Testis (tissue), 3 donors: ENCODE measurements around the gene AGA. TPM values are rescaled to one million over a fixed set of nuclear protein-coding genes. Genes with fewer than 3 reads are reported as not detected.

Source experiments
- DNase-seq: peaks from one replicate; pipeline ENCODE4 v3.0.0-alpha.2; 2019
- H3K27ac ChIP-seq, 2 donors: fragments of 200-600 bp; sonication (generic); one replicate each; pipeline ENCODE4 v1.5.1; 2019
- H3K27me3 ChIP-seq: fragments of 200-600 bp; sonication (generic); one replicate; pipeline ENCODE4 v1.5.1; 2019
- H3K36me3 ChIP-seq: fragments of 200-600 bp; sonication (generic); one replicate; pipeline ENCODE4 v1.5.1; 2017; ENCODE audit warnings: low read depth; ENCODE audit errors: missing control alignments
- H3K4me1 ChIP-seq: fragments of 200-600 bp; sonication (generic); one replicate; pipeline ENCODE4 v1.5.1; 2019
- H3K4me3 ChIP-seq, 2 donors: fragments of 200-600 bp; sonication (generic); one replicate each; pipeline ENCODE4 v1.5.1; 2017 to 2019
- H3K9me3 ChIP-seq: fragments of 200-600 bp; sonication (generic); one replicate; pipeline ENCODE4 v1.5.1; 2017
- CTCF ChIP-seq, 3 experiments: fragments of 450-650 bp in 2 of 3; fragments of 200-600 bp in 1 of 3; sonication (generic) in 1 of 3; IDR thresholded peaks; one replicate each; pipeline ENCODE4 v1.5.1; 2016 to 2019; ENCODE audit warnings: antibody characterized with exemption in 3 of 3, mild to moderate bottlenecking in 2 of 3, moderate library complexity in 1 of 3
- POLR2A ChIP-seq: fragments of 450-650 bp; IDR thresholded peaks from one replicate; pipeline ENCODE4 v1.6.1; 2017; ENCODE audit warnings: antibody characterized with exemption, mild to moderate bottlenecking, moderate library complexity
- WGBS, 2 donors: methylation state at CpG; one replicate each; pipeline ENCODE4 v1.1.5; 2018; 5-methylcytosine and 5-hydroxymethylcytosine counted together
- intact Hi-C: fragments of 100-400 bp; cut with DNase I; formaldehyde crosslinking; loops from one replicate; pipeline ENCODE4 v1.15.1; 2023; ENCODE audit warnings: low total_unique reads
- polyA plus RNA-seq: library from polyadenylated mRNA; stranded (reverse); fragments of 350-450 nt; fragmentation: Illumina TruSeq; extraction: RNeasy Lipid Tissue Mini Kit (QIAGEN cat#74804); gene quantifications from one replicate; pipeline ENCODE4 v1.2.3, GENCODE V29; 2014; ENCODE audit warnings: low read depth, low replicate concordance; ENCODE audit not compliant: insufficient read depth
- total RNA-seq, 2 donors: library from RNA; depleted of rRNA; stranded (reverse); fragments of >200 nt; gene quantifications; one replicate each; pipeline ENCODE4 v1.2.3, GENCODE V29; 2016

The AGA gene
- total and polyA plus RNA-seq, 3 donors from 2014 or later, result 24.0 to 50.2 (median 39.0) TPM

GRCh38 chr4:177427192-177427591 lies 15.0 kb downstream of the AGA start:
- H3K4me3 ChIP-seq, result no peak overlapping the region
- no peaks in the 10 kb centered on the region for H3K36me3 ChIP-seq
- no peak overlapping the region for H3K27ac ChIP-seq
- TF ChIP-seq POLR2A (no peak), CTCF (IDR thresholded peaks at IDR 0.05) (no peak)
- WGBS, 2 donors, result 53% methylated on average over 1 of the region's 1 CpG
- H3K4me1 ChIP-seq, result no peaks in the 10 kb centered on the region
- no peak for DNase-seq
- H3K9me3 ChIP-seq, result no peaks in the 10 kb centered on the region
- H3K27me3 ChIP-seq, result no peaks in the 10 kb centered on the region
- intact Hi-C loops, result no loop called here

DNA sequence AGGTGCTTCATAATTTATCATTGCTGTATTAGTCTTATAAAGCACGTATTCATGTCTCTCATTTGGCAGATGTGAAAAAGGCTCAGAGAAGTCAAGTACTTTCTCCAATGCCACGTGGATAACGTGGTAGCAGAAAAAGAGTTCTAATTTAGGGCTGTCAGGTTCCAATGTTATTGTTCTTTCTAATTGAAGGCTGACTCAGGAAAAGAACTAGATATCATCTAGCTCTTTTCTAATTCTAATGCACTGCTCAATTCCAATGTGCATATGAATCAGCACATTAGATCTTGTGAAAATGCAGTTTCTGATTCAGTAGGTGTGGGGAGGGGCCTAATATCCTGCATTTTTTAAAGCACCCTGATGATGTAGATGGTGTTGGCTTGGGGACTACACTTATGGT lies 22.8 kb downstream of the AGA start:
- H3K9me3 ChIP-seq, result no peaks in the 10 kb centered on the region
- intact Hi-C loops, result no loop called here
- H3K27me3 ChIP-seq, result no peaks in the 10 kb centered on the region
- H3K27ac ChIP-seq, result no peak overlapping the region
- WGBS, 2 donors, result 83% methylated on average over 3 of the region's 3 CpGs
- no peaks in the 10 kb centered on the region for H3K4me1 ChIP-seq
- DNase-seq, result no peak
- no peak overlapping the region for H3K4me3 ChIP-seq
- TF ChIP-seq CTCF (IDR thresholded peaks at IDR 0.05), result no peak
- no peak for TF ChIP-seq POLR2A
- H3K36me3 ChIP-seq, result no peaks in the 10 kb centered on the region

GRCh38 chr4:177413656-177414055 lies 28.6 kb downstream of the AGA start:
- TF ChIP-seq CTCF (IDR thresholded peaks at IDR 0.05), result no peak
- no peak for TF ChIP-seq POLR2A
- no peaks in the 10 kb centered on the region for H3K4me1 ChIP-seq
- intact Hi-C loops, result no loop called here

DNA sequence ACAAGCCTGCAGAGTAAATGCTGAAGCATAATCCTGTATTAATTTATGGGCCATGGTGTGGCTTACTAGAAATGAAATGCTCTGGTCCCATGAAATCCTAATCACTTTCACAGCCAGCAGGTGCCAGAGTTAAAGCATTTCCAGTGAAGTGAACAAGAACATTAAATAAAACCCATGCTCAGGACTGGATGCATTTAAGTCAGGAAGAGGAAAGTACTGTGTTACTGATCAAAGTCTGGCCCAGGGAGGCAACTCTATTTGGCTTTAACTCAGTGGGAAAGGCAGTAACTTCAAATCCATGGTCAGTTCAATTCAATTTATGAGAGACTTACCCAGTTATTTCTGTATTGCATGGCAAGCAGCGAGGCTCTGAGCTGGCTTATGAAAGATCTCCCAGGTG lies 29.2 kb downstream of the AGA start:
- no peaks in the 10 kb centered on the region for H3K4me1 ChIP-seq
- H3K9me3 ChIP-seq, result no peaks in the 10 kb centered on the region
- no peak overlapping the region for H3K27ac ChIP-seq
- WGBS, 2 donors, result 78 to 87% methylated on average over 1 of the region's 1 CpG
- no peaks in the 10 kb centered on the region for H3K36me3 ChIP-seq
- no peak overlapping the region for H3K4me3 ChIP-seq
- H3K27me3 ChIP-seq, result no peaks in the 10 kb centered on the region
- intact Hi-C loops, result no loop called here
- DNase-seq, result no peak
- TF ChIP-seq CTCF (IDR thresholded peaks at IDR 0.05), result no peak
- no peak for TF ChIP-seq POLR2A

More at GRCh38 chr4:177413656-177414055, 28.6 kb downstream of the AGA start:
- no peaks in the 10 kb centered on the region for H3K9me3 ChIP-seq
- no peak overlapping the region for H3K27ac ChIP-seq
- no peaks in the 10 kb centered on the region for H3K36me3 ChIP-seq
- no peaks in the 10 kb centered on the region for H3K27me3 ChIP-seq
- H3K4me3 ChIP-seq, result no peak overlapping the region
- no peak for DNase-seq

- no peak overlapping the region for H3K27ac ChIP-seq
- intact Hi-C loops, result no loop called here
- H3K4me3 ChIP-seq, result no peak overlapping the region
- DNase-seq, result no peak
- H3K9me3 ChIP-seq, result no peaks in the 10 kb centered on the region
- H3K27me3 ChIP-seq, result no peaks in the 10 kb centered on the region
- no peaks in the 10 kb centered on the region for H3K36me3 ChIP-seq
- H3K4me1 ChIP-seq, result no peaks in the 10 kb centered on the region
- WGBS, 2 donors, result 76 to 91% methylated on average over 5 of the region's 5 CpGs
- no peak for TF ChIP-seq POLR2A
- TF ChIP-seq CTCF (IDR thresholded peaks at IDR 0.05), result no peak
Measured at GRCh38 chr4:177411996-177412395, 30.2 kb downstream of the AGA start.
